HepG2 (cell line): ENCODE data around the gene ULBP1. TPM values are rescaled to one million over a fixed set of nuclear protein-coding genes. Genes with fewer than 3 reads are reported as not detected.

ENCODE experiments used
- CENPT ChIP-seq: sonication (generic); formaldehyde crosslinking; IDR thresholded peaks from 2 replicates; pipeline ENCODE4 v1.8.0; 2022; ENCODE audit warnings: low read depth, mild to moderate bottlenecking, moderate library complexity, missing genetic modification reagents
- CREB3 ChIP-seq: sonication (generic); formaldehyde crosslinking; IDR thresholded peaks from 2 replicates; pipeline ENCODE4 v1.5.0; 2020; ENCODE audit warnings: missing genetic modification reagents
- DNMT3B ChIP-seq: conservative IDR thresholded peaks from 2 replicates; pipeline ENCODE4 v1.6.1; 2016; ENCODE audit warnings: missing biosample characterization, control low read depth
- HNF4A ChIP-seq: sonication (generic); formaldehyde crosslinking; IDR thresholded peaks from 2 replicates; pipeline ENCODE4 v1.4.0; 2020; ENCODE audit warnings: missing genetic modification reagents
- ISL2 ChIP-seq: sonication (generic); formaldehyde crosslinking; IDR thresholded peaks from 2 replicates; pipeline ENCODE4 v1.5.0; 2020; ENCODE audit warnings: missing genetic modification reagents
- MAFF ChIP-seq: IDR thresholded peaks from 2 replicates; pipeline ENCODE4 v1.6.1; 2011; ENCODE audit warnings: low read depth, low read length, improper control_type of control experiment
- MBNL3 ChIP-seq: fragments of 250-450 bp; sonication (Bioruptor Pico); conservative IDR thresholded peaks from 2 replicates; pipeline ENCODE4 v1.8.0; 2022; ENCODE audit warnings: mild to moderate bottlenecking, inconsistent platforms
- MED8 ChIP-seq: sonication (generic); formaldehyde crosslinking; IDR thresholded peaks from 2 replicates; pipeline ENCODE4 v1.8.1; 2023; ENCODE audit warnings: mild to moderate bottlenecking, missing genetic modification reagents; ENCODE audit not compliant: insufficient replicate concordance
- MXD1 ChIP-seq: sonication (generic); formaldehyde crosslinking; IDR thresholded peaks from 2 replicates; pipeline ENCODE4 v1.4.0; 2020; ENCODE audit warnings: mild to moderate bottlenecking, missing genetic modification reagents
- NFATC3 ChIP-seq: sonication (generic); formaldehyde crosslinking; IDR thresholded peaks from 2 replicates; pipeline ENCODE4 v1.5.1; 2020; ENCODE audit warnings: mild to moderate bottlenecking, missing genetic modification reagents
- NR0B2 ChIP-seq: sonication (generic); formaldehyde crosslinking; IDR thresholded peaks from 2 replicates; pipeline ENCODE4 v1.4.0; 2020; ENCODE audit warnings: mild to moderate bottlenecking, missing genetic modification reagents
- PREB ChIP-seq: sonication (generic); formaldehyde crosslinking; IDR thresholded peaks from 2 replicates; pipeline ENCODE4 v1.4.0; 2020; ENCODE audit warnings: missing genetic modification reagents
- SMAD3 ChIP-seq: sonication (generic); formaldehyde crosslinking; IDR thresholded peaks from 2 replicates; pipeline ENCODE4 v1.4.0; 2020; ENCODE audit warnings: missing genetic modification reagents
- SNAI1 ChIP-seq: sonication (generic); formaldehyde crosslinking; IDR thresholded peaks from 2 replicates; pipeline ENCODE4 v1.5.0; 2020; ENCODE audit warnings: mild to moderate bottlenecking, missing genetic modification reagents, borderline replicate concordance
- XRCC5 ChIP-seq: fragments of 200-400 bp; formaldehyde crosslinking; optimal IDR thresholded peaks from 2 replicates; pipeline ENCODE3; 2017; ENCODE audit warnings: mild to moderate bottlenecking, low read length
- ZBTB3 ChIP-seq: sonication (generic); formaldehyde crosslinking; IDR thresholded peaks from 2 replicates; pipeline ENCODE4 v1.4.0; 2020; ENCODE audit warnings: low read depth, mild to moderate bottlenecking, moderate library complexity, missing genetic modification reagents, borderline replicate concordance
- ZC3H4 ChIP-seq: sonication (generic); formaldehyde crosslinking; IDR thresholded peaks from 2 replicates; pipeline ENCODE4 v1.4.0; 2020; ENCODE audit warnings: missing genetic modification reagents, borderline replicate concordance
- ZFX ChIP-seq: sonication (generic); formaldehyde crosslinking; IDR thresholded peaks from 2 replicates; pipeline ENCODE4 v1.4.0; 2020; ENCODE audit warnings: mild to moderate bottlenecking, low read depth, missing genetic modification reagents, moderate library complexity
- ZNF33A ChIP-seq: sonication (generic); formaldehyde crosslinking; IDR thresholded peaks from 2 replicates; pipeline ENCODE4 v1.5.1; 2020; ENCODE audit warnings: missing genetic modification reagents, mild to moderate bottlenecking, moderate library complexity, borderline replicate concordance
- ZNF33B ChIP-seq: sonication (generic); formaldehyde crosslinking; IDR thresholded peaks from 2 replicates; pipeline ENCODE4 v1.5.1; 2020; ENCODE audit warnings: mild to moderate bottlenecking, missing genetic modification reagents
- ZNF343 ChIP-seq: sonication (generic); formaldehyde crosslinking; IDR thresholded peaks from 2 replicates; pipeline ENCODE4 v1.4.0; 2020; ENCODE audit warnings: mild to moderate bottlenecking, missing genetic modification reagents
- ZNF350 ChIP-seq: sonication (generic); formaldehyde crosslinking; IDR thresholded peaks from 2 replicates; pipeline ENCODE4 v1.4.0; 2020; ENCODE audit warnings: mild to moderate bottlenecking, low read depth, missing genetic modification reagents, borderline replicate concordance
- ZNF367 ChIP-seq: sonication (generic); formaldehyde crosslinking; IDR thresholded peaks from 2 replicates; pipeline ENCODE4 v1.4.0; 2020; ENCODE audit warnings: missing genetic modification reagents, borderline replicate concordance
- ZNF460 ChIP-seq: sonication (generic); formaldehyde crosslinking; IDR thresholded peaks from 2 replicates; pipeline ENCODE4 v1.5.1; 2020; ENCODE audit warnings: missing genetic modification reagents, mild to moderate bottlenecking, borderline replicate concordance
- ZNF562 ChIP-seq: sonication (generic); formaldehyde crosslinking; IDR thresholded peaks from 2 replicates; pipeline ENCODE4 v1.8.0; 2022; ENCODE audit warnings: missing genetic modification reagents, borderline replicate concordance
- ZNF704 ChIP-seq: sonication (generic); formaldehyde crosslinking; IDR thresholded peaks from 2 replicates; pipeline ENCODE4 v1.8.1; 2023; ENCODE audit warnings: mild to moderate bottlenecking, inconsistent platforms, moderate library complexity, missing genetic modification reagents, borderline replicate concordance
- ZNF891 ChIP-seq: sonication (generic); formaldehyde crosslinking; IDR thresholded peaks from 2 replicates; pipeline ENCODE4 v1.5.0; 2020; ENCODE audit warnings: mild to moderate bottlenecking, missing genetic modification reagents
- polyA plus RNA-seq, 8 experiments: library from polyadenylated mRNA; depleted of rRNA in 3 of 8; stranded (reverse) in 7 of 8; unstranded in 1 of 8; fragments of >200 nt; fragmentation: Illumina TruSeq in 4 of 8; extraction: Trizol in 4 of 8; gene quantifications; 2 replicates each; pipeline versions ENCODE4 v1.2.1 to v1.2.3, GENCODE V29; 2011 to 2016; ENCODE audit warnings: low read depth in 4 of 8, missing spikeins in 1 of 8, mixed read lengths in 1 of 8; ENCODE audit not compliant: insufficient read depth in 1 of 8
- total RNA-seq, 5 experiments: library from RNA; depleted of rRNA; stranded (reverse); fragments of >200 nt; fragmentation: Illumina TruSeq; extraction: Trizol; gene quantifications; 2 replicates each; pipeline ENCODE4 v1.2.3, GENCODE V29; 2016; ENCODE audit warnings: low read depth in 1 of 5

ULBP1 gene
- total and polyA plus RNA-seq, 2 of the 13 experiments (the other 11 are each of a cell fraction or from before 2014, with no cell fraction given) = 0.04 to 0.09 TPM

- TF ChIP-seq MBNL3 (CRISPR knock-in tag) (no peak), ZNF343 (CRISPR knock-in tag) (no peak), ISL2 (no peak), SNAI1 (CRISPR knock-in tag) (no peak), ZNF562 (no peak), ZC3H4 (CRISPR knock-in tag) (no peak), XRCC5 (no peak), ZNF350 (no peak; the same call in 1 of the 2 replicates), DNMT3B (CRISPR knock-in tag) (no peak), ZNF460 (CRISPR knock-in tag) (no peak), MED8 (CRISPR knock-in tag) (no peak), NFATC3 (CRISPR knock-in tag) (no peak), ZNF891 (CRISPR knock-in tag) (peak; percentile 59; the same call in 1 of the 2 replicates), MAFF (no peak), ZNF33B (CRISPR knock-in tag) (no peak), NR0B2 (0 out of 2 replicates have a peak, but pooled peaks have one; percentile 50), ZFX (CRISPR knock-in tag) (peak; percentile 63), ZNF704 (no peak), PREB (CRISPR knock-in tag) (no peak), SMAD3 (CRISPR knock-in tag) (no peak), CREB3 (CRISPR knock-in tag) (no peak), ZNF367 (CRISPR knock-in tag) (no peak), ZBTB3 (CRISPR knock-in tag) (no peak), ZNF33A (CRISPR knock-in tag) (no peak), MXD1 (CRISPR knock-in tag) (peak; percentile 48; the same call in 1 of the 2 replicates), HNF4A (CRISPR knock-in tag) (no peak), CENPT (CRISPR knock-in tag) (no peak)
Observed at GRCh38 chr6:149925253-149925973, 38.3 kb upstream of the ULBP1 start (continued).
